NT2/D1 (cell line): ENCODE results near the gene ACVR1B.

Experiments used
- SUZ12 ChIP-seq: IDR thresholded peaks from 2 replicates; pipeline ENCODE4 v1.6.1; 2011; ENCODE audit not compliant: insufficient read length, insufficient read depth; ENCODE audit errors: extremely low read depth
- YY1 ChIP-seq: IDR thresholded peaks from 2 replicates; pipeline ENCODE4 v1.6.1; 2011; ENCODE audit not compliant: insufficient read length, insufficient read depth
- ZNF274 ChIP-seq: IDR thresholded peaks from 2 replicates; pipeline ENCODE4 v1.6.1; 2011; ENCODE audit warnings: mild to moderate bottlenecking, low read depth, low read length

- no peak for TF ChIP-seq YY1
- TF ChIP-seq ZNF274: no peak
- no peak for TF ChIP-seq SUZ12
Measured at GRCh38 chr12:51911307-51911706, 40.2 kb upstream of the ACVR1B start.
